Smooth muscle cell (in vitro differentiated cells): ENCODE results near the gene OS9. TPM values are rescaled to one million over a fixed set of nuclear protein-coding genes. Genes with fewer than 3 reads are reported as not detected.

Experiments
- DNase-seq: peaks from one replicate; lab custom pipeline; 2025; ENCODE audit not compliant: unreplicated experiment; lab: John Stamatoyannopoulos, UW
- H2AFZ ChIP-seq: fragments of 200-600 bp; sonication (generic); 2 replicates; pipeline ENCODE4 v1.6.0; 2016; ENCODE audit warnings: antibody characterized with exemption, low read depth, mild to moderate bottlenecking
- H3F3A ChIP-seq: fragments of 200-600 bp; sonication (generic); 2 replicates; pipeline ENCODE4 v1.6.0; 2017; ENCODE audit warnings: antibody characterized with exemption, low read depth
- H3K27ac ChIP-seq: fragments of 200-600 bp; sonication (generic); 2 replicates; pipeline ENCODE4 v1.5.1; 2016; ENCODE audit warnings: low read depth, mild to moderate bottlenecking
- H3K27me3 ChIP-seq: fragments of 200-600 bp; sonication (generic); 2 replicates; pipeline ENCODE4 v1.6.1; 2016; ENCODE audit warnings: low read depth, mild to moderate bottlenecking
- H3K36me3 ChIP-seq: fragments of 200-600 bp; sonication (generic); 2 replicates; pipeline ENCODE4 v1.5.1; 2016; ENCODE audit warnings: low read depth
- H3K4me1 ChIP-seq: fragments of 200-600 bp; sonication (generic); 2 replicates; pipeline ENCODE4 v1.5.1; 2016; ENCODE audit warnings: low read depth
- H3K4me2 ChIP-seq: fragments of 200-600 bp; sonication (generic); 2 replicates; pipeline ENCODE4 v1.6.0; 2016; ENCODE audit warnings: mild to moderate bottlenecking
- H3K4me3 ChIP-seq: fragments of 200-600 bp; sonication (generic); 2 replicates; pipeline ENCODE4 v1.5.1; 2016; ENCODE audit warnings: mild to moderate bottlenecking
- H3K79me2 ChIP-seq: fragments of 200-600 bp; sonication (generic); 2 replicates; pipeline ENCODE4 v1.6.0; 2016; ENCODE audit warnings: low read depth, mild to moderate bottlenecking
- H3K9ac ChIP-seq: fragments of 200-600 bp; sonication (generic); 2 replicates; pipeline ENCODE4 v1.6.0; 2016; ENCODE audit warnings: low read depth
- H3K9me3 ChIP-seq: fragments of 200-600 bp; sonication (generic); replicated peaks from 2 replicates; pipeline ENCODE4 v1.5.1; 2016; ENCODE audit warnings: low read depth
- H4K20me1 ChIP-seq: fragments of 200-600 bp; sonication (generic); 2 replicates; pipeline ENCODE4 v1.6.0; 2016; ENCODE audit warnings: low read depth
- CTCF ChIP-seq: fragments of 200-600 bp; sonication (generic); IDR thresholded peaks from 2 replicates; pipeline ENCODE4 v1.5.1; 2017; ENCODE audit warnings: borderline replicate concordance, mild to moderate bottlenecking, antibody characterized with exemption; ENCODE audit not compliant: insufficient read depth, poor library complexity, severe bottlenecking
- WGBS: methylation state at CpG from one replicate; pipeline ENCODE4 v1.1.7; 2016; ENCODE audit warnings: low lambda C conversion rate; 5-methylcytosine and 5-hydroxymethylcytosine counted together
- polyA plus RNA-seq: library from polyadenylated mRNA; unstranded; fragments of >200 nt; fragmentation: Nextera tagmentation; extraction: Ambion mirVana; gene quantifications from 2 replicates; pipeline ENCODE4 v1.2.1, GENCODE V29; 2016
- total RNA-seq: library from RNA; depleted of rRNA; stranded (reverse); fragments of >200 nt; gene quantifications from 2 replicates; pipeline ENCODE4 v1.2.3, GENCODE V29; 2014

Gene OS9
- total and polyA plus RNA-seq, 2 experiments from 2014 or later: 179 to 236 TPM

DNA sequence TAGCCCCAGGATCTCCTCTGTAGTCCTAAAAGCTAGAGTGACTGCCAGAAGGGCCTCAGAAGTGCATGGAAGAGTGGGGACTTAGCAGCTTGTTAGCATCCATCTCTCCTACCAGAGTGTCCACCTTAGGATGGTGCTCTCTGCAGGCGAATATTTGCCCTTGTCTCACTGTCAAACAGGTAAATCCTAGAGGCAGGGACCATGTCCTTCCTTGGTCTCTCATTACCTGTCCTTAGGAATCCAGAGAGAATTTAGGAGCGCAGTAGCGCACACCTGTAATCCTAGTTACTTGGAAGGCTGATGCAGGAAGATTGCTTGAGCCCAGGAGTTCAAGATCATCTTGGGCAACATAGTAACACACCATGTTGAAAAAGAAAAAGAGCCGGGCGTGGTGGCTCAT, 23.2 kb downstream of the OS9 start:
- Histone ChIP-seq H3K4me1 (no peaks in the 10 kb centered on the region), H3K27ac (no peak overlapping the region), H3K9me3 (no peaks in the 10 kb centered on the region), H4K20me1 (no peaks in the 10 kb centered on the region), H3K9ac (no peak overlapping the region), H3K36me3 (no peaks in the 10 kb centered on the region), H3K4me3 (no peak overlapping the region), H3K4me2 (no peak overlapping the region), H3K79me2 (no peaks in the 10 kb centered on the region), H2AFZ (no peak overlapping the region), H3K27me3 (no peaks in the 10 kb centered on the region), H3F3A (no peaks in the 10 kb centered on the region)
- WGBS: 99% methylated on average over 5 of the region's 5 CpGs
- DNase-seq: no peak
- TF ChIP-seq CTCF: no peak

DNA sequence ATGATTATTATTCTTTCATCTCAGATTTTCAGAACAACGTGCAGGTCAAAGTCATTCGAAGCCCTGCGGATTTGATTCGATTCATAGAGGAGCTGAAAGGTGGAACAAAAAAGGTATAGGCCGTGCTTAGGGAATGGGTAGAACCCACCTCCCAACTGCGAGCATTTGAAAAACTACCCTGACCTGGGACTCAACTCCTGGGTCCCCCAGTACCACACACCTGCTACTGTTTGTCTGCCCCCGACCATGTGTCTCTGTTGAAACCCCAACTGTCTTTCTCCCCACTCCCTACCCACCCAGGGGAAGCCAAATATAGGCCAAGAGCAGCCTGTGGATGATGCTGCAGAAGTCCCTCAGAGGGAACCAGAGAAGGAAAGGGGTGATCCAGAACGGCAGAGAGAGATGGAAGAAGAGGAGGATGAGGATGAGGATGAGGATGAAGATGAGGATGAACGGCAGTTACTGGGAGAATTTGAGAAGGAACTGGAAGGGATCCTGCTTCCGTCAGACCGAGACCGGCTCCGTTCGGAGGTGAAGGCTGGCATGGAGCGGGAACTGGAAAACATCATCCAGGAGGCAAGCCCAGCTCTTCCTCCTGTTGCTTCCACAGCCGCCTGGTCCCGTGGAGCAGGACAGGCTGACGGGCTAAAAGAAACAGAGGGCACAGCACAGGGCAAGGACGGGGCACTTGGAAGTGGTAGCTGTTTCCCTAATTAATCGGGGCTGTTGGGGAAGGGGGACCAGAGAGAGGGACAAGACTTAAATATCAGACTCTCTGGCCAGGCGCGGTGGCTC, 24.1 kb downstream of the OS9 start:
- Histone ChIP-seq H3K27me3 (no peaks in the 10 kb centered on the region), H2AFZ (no peak overlapping the region), H4K20me1 (no peaks in the 10 kb centered on the region), H3K4me1 (no peaks in the 10 kb centered on the region), H3K36me3 (no peaks in the 10 kb centered on the region), H3K9ac (no peak overlapping the region), H3K9me3 (no peaks in the 10 kb centered on the region), H3K27ac (no peak overlapping the region), H3K4me2 (no peak overlapping the region), H3F3A (no peaks in the 10 kb centered on the region), H3K4me3 (no peak overlapping the region), H3K79me2 (no peaks in the 10 kb centered on the region)
- no peak for DNase-seq
- TF ChIP-seq CTCF: no peak
- 98% methylated on average over 22 of the region's 22 CpGs for WGBS

GRCh38 chr12:57718641-57719528, 25.0 kb downstream of the OS9 start:
- H3K4me1 ChIP-seq: no peaks in the 10 kb centered on the region
- H4K20me1 ChIP-seq: no peaks in the 10 kb centered on the region
- no peaks in the 10 kb centered on the region for H3K79me2 ChIP-seq
- H3K36me3 ChIP-seq: no peaks in the 10 kb centered on the region
- H3K27ac ChIP-seq: no peak overlapping the region
- H3K27me3 ChIP-seq: no peaks in the 10 kb centered on the region
- no peaks in the 10 kb centered on the region for H3K9me3 ChIP-seq
- 98% methylated on average over 15 of the region's 15 CpGs for WGBS
- DNase-seq: no peak
- no peaks in the 10 kb centered on the region for H3F3A ChIP-seq
- TF ChIP-seq CTCF: no peak
- no peak overlapping the region for H3K4me2 ChIP-seq
- no peak overlapping the region for H3K9ac ChIP-seq
- no peak overlapping the region for H3K4me3 ChIP-seq
- no peak overlapping the region for H2AFZ ChIP-seq
